ENCODE data around the gene SLC12A8. TPM values are rescaled to one million over a fixed set of nuclear protein-coding genes. Genes with fewer than 3 reads are reported as not detected.

SLC12A8 gene
- total and polyA plus RNA-seq, 9 of the 15 experiments (the other 6 are each of a cell fraction or from before 2014, with no cell fraction given): 0.04 to 0.33 (median 0.09) TPM; not detected in 4

DNA sequence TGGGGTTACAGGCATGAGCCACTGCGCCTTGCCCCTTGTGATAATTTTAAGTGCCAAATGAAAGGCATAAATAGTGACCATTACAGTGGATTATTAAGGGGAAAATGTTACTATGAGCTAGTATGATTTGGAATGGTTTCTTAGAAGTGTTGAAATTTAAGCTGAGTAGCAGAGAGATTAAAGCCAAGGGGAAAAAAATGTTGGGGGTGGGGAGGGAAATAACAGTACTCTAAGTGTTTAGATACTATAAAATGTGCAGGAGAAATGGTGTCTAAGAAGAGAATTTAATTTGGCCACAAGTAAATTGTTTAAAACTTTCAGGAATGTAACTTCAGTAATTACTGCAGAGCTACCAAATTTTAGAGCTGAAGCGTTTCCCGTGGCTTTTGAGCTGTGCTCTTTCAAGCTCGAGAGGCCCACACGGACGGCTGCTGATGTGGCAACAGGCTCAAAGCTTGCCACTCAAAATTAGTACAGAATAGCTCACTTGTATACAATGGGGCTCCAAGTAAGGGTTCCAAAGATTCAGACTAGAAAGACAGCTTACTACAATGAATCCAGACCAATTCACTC lies 23.9 kb upstream of the SLC12A8 start (continued):
- no peak for TF ChIP-seq THRAP3 (IDR thresholded peaks at IDR 0.05; ENCODE audit: borderline replicate concordance)
- no peak for TF ChIP-seq E2F8 (IDR thresholded peaks at IDR 0.05; ENCODE audit: low read depth, partially characterized antibody)

DNA sequence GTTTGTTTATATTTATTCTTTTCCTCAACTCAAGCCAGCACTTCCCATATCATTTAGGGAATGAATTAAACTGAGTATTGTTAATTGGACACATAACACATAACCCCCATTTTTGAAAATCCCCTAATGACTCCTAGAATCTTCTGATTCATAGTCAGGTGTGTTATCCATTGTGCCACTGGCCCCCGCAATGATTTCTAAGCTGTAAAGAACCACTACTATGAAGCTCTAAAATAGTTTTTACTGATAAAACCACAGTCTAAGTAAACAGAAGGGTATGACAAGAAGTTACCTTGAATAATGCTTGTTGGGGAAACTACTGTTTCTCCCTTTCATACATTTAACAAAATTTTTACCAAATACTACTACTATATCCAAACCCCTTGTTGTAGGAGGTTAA lies 22.3 kb upstream of the SLC12A8 start:
- in situ Hi-C loops (cut with MboI): no loop called here
- TF ChIP-seq ZBTB8A (IDR thresholded peaks at IDR 0.05; ENCODE audit: partially characterized antibody): no peak
- TF ChIP-seq ZNF561 (CRISPR knock-in tag; conservative IDR thresholded peaks at IDR 0.05): no peak
- TF ChIP-seq ZNF444 (CRISPR knock-in tag; IDR thresholded peaks at IDR 0.05): no peak
- TF ChIP-seq PURB (CRISPR knock-in tag; IDR thresholded peaks at IDR 0.05; ENCODE audit: low read depth): no peak
- no peak for TF ChIP-seq MEIS2 (IDR thresholded peaks at IDR 0.05; ENCODE audit: partially characterized antibody)
- TF ChIP-seq MAFF (IDR thresholded peaks at IDR 0.05; ENCODE audit: low read length): no peak
- TF ChIP-seq, protein P1, sequence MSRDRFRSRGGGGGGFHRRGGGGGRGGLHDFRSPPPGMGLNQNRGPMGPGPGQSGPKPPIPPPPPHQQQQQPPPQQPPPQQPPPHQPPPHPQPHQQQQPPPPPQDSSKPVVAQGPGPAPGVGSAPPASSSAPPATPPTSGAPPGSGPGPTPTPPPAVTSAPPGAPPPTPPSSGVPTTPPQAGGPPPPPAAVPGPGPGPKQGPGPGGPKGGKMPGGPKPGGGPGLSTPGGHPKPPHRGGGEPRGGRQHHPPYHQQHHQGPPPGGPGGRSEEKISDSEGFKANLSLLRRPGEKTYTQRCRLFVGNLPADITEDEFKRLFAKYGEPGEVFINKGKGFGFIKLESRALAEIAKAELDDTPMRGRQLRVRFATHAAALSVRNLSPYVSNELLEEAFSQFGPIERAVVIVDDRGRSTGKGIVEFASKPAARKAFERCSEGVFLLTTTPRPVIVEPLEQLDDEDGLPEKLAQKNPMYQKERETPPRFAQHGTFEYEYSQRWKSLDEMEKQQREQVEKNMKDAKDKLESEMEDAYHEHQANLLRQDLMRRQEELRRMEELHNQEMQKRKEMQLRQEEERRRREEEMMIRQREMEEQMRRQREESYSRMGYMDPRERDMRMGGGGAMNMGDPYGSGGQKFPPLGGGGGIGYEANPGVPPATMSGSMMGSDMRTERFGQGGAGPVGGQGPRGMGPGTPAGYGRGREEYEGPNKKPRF (IDR thresholded peaks at IDR 0.05; ENCODE audit: low read depth, low read length): no peak
- TF ChIP-seq FOXO4 (CRISPR knock-in tag; IDR thresholded peaks at IDR 0.05): no peak
- no peak for TF ChIP-seq ILK (tag; IDR thresholded peaks at IDR 0.05; ENCODE audit: borderline replicate concordance, low read depth)
- no peak for TF ChIP-seq PRMT5 (CRISPR knock-in tag; IDR thresholded peaks at IDR 0.05)
- TF ChIP-seq ARID1B (IDR thresholded peaks at IDR 0.05): no peak
- FAIRE-seq: no peak

More for the DNA sequence above, 22.3 kb upstream of the SLC12A8 start:
- no TSS peak for BruUV-seq (replicated peaks)
- H2AFZ ChIP-seq (ENCODE audit: low read depth, low read length): no peak overlapping the region
- POLR2A ChIA-PET: no interaction called here
- no peak for DNase-seq (ENCODE audit: extremely low read depth in 1 of 4, low spot score in 3 of 4)
- no peak overlapping the region for H3K9ac ChIP-seq (ENCODE audit: insufficient read depth in 1 of 2, low read depth in 2 of 2, low read length in 2 of 2)
- H3K4me1 ChIP-seq (replicated peaks in 1 of 2; ENCODE audit: control insufficient read depth in 2 of 2, insufficient read depth in 2 of 2, low read length in 2 of 2): no peaks in the 10 kb centered on the region; a peak in 1 of 5 replicates
- CTCF ChIA-PET (ENCODE audit: low intra/inter-chr PET ratio): no interaction called here
- no peaks in the 10 kb centered on the region for H3K27me3 ChIP-seq (ENCODE audit: control insufficient read depth in 2 of 2, insufficient read depth in 2 of 2, low read length in 2 of 2)
- peaks cover 17% of the 10 kb centered on the region; the same call in 2 of the 3 replicates for H3K36me3 ChIP-seq (ENCODE audit: control insufficient read depth, insufficient read depth, low read length)
- intact Hi-C loops (cut with micrococcal nuclease): no loop called here
- H3K4me3 ChIP-seq: no peak overlapping the region
- H3K9me3 ChIP-seq (replicated peaks; ENCODE audit: control insufficient read depth, insufficient read depth, low read depth, low read length): no peaks in the 10 kb centered on the region
- no peaks in the 10 kb centered on the region for H3K9me1 ChIP-seq (ENCODE audit: control insufficient read depth, insufficient read depth, low read length)
- no peak overlapping the region for H3K27ac ChIP-seq (ENCODE audit: extremely low read depth, low read depth, low read length)
- H4K20me1 ChIP-seq (replicated peaks; ENCODE audit: control insufficient read depth, insufficient read depth, low read length): no peaks in the 10 kb centered on the region
- no peak overlapping the region for H3K4me2 ChIP-seq (ENCODE audit: insufficient read depth, low read length)
- 75% methylated on average over 1 of the region's 1 CpG for WGBS (ENCODE audit: insufficient coverage, low coverage, missing lambda C conversion rate)
- H3K79me2 ChIP-seq (ENCODE audit: control insufficient read depth, insufficient read depth, low read length): no peaks in the 10 kb centered on the region
- no peak for ATAC-seq
